ENCODE data around the gene MAIP1.

MAIP1 gene

GRCh38 chr2:199950396-199950795 lies 5.0 kb upstream of the MAIP1 start:
- no peak for DNase-seq

- DNase-seq: no peak
Measured at GRCh38 chr2:199951023-199951422, 4.4 kb upstream of the MAIP1 start.

- DNase-seq: no peak
Measured at GRCh38 chr2:199955007-199955338, 409 bp upstream of the MAIP1 start.

- no peak for DNase-seq
Measured at GRCh38 chr2:199956062-199956380, 639 bp downstream of the MAIP1 start.

GRCh38 chr2:199958014-199958413 lies 2.6 kb downstream of the MAIP1 start:
- no peak for DNase-seq

- DNase-seq: no peak
Measured at GRCh38 chr2:199962203-199962602, 6.8 kb downstream of the MAIP1 start.

- DNase-seq: no peak
Measured at GRCh38 chr2:199966405-199966804, 11.0 kb downstream of the MAIP1 start.

- DNase-seq: no peak
Measured at GRCh38 chr2:199966976-199967375, 11.6 kb downstream of the MAIP1 start.

- no peak for DNase-seq
Measured at GRCh38 chr2:199968126-199968525, 12.7 kb downstream of the MAIP1 start.

GRCh38 chr2:199972088-199972626 lies 16.8 kb downstream of the MAIP1 start:
- DNase-seq: no peak

- no peak for DNase-seq
Measured at GRCh38 chr2:199973703-199974102, 18.3 kb downstream of the MAIP1 start.

- no peak for DNase-seq
Measured at GRCh38 chr2:199975273-199975895, 20.0 kb downstream of the MAIP1 start.

- DNase-seq: no peak
Measured at GRCh38 chr2:199977984-199978415, 22.6 kb downstream of the MAIP1 start.

GRCh38 chr2:199979398-199979797 lies 24.0 kb downstream of the MAIP1 start:
- no peak for DNase-seq

- DNase-seq: peak; percentile 72 to 82
Measured at GRCh38 chr2:199979832-199980628, 24.6 kb downstream of the MAIP1 start.

GRCh38 chr2:199982126-199982843 lies 26.9 kb downstream of the MAIP1 start:
- no peak for DNase-seq

GRCh38 chr2:199983534-199983933 lies 28.2 kb downstream of the MAIP1 start:
- no peak for DNase-seq

- no peak for DNase-seq
Measured at GRCh38 chr2:199984159-199984558, 28.8 kb downstream of the MAIP1 start.

- no peak for DNase-seq
Measured at GRCh38 chr2:199984755-199985154, 29.4 kb downstream of the MAIP1 start.

- DNase-seq: peak; percentile 27 to 43
Measured at GRCh38 chr2:199985625-199986207, 30.3 kb downstream of the MAIP1 start.

GRCh38 chr2:199987586-199987985 lies 32.2 kb downstream of the MAIP1 start:
- no peak for DNase-seq

- no peak for DNase-seq
Measured at GRCh38 chr2:199988151-199988550, 32.8 kb downstream of the MAIP1 start.

GRCh38 chr2:199989822-199990221 lies 34.4 kb downstream of the MAIP1 start:
- no peak for DNase-seq

Data from stimulated activated CD4-positive, alpha-beta T cell treated with anti-CD3 and anti-CD28 coated beads, Interleukin-4, amount 100 ng/mL, for 4 hours (primary cell).